Ovary (tissue), 3 donors: Measurements from ENCODE around the gene GRK4.

ENCODE experiments used
- EP300 ChIP-seq: sonication (generic); formaldehyde crosslinking; IDR thresholded peaks from one replicate; pipeline ENCODE4 v1.6.1; 2017; ENCODE audit warnings: antibody characterized with exemption
- POLR2A ChIP-seq: fragments of 450-650 bp; IDR thresholded peaks from one replicate; pipeline ENCODE4 v1.6.1; 2017; ENCODE audit warnings: antibody characterized with exemption, mild to moderate bottlenecking, moderate library complexity
- TF ChIP-seq, protein P1 (sequence below), 3 donors: fragments of 450-650 bp in 2 of 3; fragments of 200-600 bp in 1 of 3; IDR thresholded peaks; one replicate each; pipeline versions ENCODE4 v1.5.1 to v1.8.0; 2016 to 2022; ENCODE audit warnings: antibody characterized with exemption in 3 of 3, mild to moderate bottlenecking in 1 of 3
- donor health status: DM: no; HTN: no; CAD: no.

DNA sequence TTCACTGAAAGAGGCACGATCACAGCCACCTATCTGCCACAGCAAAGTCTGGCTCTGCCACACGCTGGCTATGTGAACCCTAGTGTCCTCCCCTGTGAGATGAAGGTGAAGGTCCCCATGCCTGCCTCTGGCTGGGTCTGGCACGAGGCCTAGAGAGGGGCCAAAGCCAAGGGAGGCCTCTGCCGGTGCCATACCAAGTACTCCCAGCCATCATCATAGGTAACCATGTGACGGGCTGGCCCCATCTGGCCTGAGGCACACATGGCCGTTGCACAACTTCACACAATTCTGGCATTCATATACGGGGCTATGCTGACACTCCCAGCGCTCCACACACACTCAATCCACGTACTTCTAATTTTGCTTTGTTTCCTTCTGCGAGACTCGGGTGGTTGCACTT is 15.4 kb upstream of the GRK4 start:
- TF ChIP-seq, protein P1, sequence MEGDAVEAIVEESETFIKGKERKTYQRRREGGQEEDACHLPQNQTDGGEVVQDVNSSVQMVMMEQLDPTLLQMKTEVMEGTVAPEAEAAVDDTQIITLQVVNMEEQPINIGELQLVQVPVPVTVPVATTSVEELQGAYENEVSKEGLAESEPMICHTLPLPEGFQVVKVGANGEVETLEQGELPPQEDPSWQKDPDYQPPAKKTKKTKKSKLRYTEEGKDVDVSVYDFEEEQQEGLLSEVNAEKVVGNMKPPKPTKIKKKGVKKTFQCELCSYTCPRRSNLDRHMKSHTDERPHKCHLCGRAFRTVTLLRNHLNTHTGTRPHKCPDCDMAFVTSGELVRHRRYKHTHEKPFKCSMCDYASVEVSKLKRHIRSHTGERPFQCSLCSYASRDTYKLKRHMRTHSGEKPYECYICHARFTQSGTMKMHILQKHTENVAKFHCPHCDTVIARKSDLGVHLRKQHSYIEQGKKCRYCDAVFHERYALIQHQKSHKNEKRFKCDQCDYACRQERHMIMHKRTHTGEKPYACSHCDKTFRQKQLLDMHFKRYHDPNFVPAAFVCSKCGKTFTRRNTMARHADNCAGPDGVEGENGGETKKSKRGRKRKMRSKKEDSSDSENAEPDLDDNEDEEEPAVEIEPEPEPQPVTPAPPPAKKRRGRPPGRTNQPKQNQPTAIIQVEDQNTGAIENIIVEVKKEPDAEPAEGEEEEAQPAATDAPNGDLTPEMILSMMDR (IDR thresholded peaks at IDR 0.05): no peak
- no peak for TF ChIP-seq POLR2A
- no peak for TF ChIP-seq EP300
